Measurements from ENCODE around the gene CKAP4.

Gene CKAP4

GRCh38 chr12:106258935-106259334, 11.1 kb upstream of the CKAP4 start:
- H3K27ac Mint-ChIP-seq, result no peak overlapping the region
- H3K4me1 Mint-ChIP-seq (ENCODE audit: low read depth), result no peaks in the 10 kb centered on the region
- H3K4me3 Mint-ChIP-seq, result no peak overlapping the region
- DNase-seq, result no peak
- no peaks in the 10 kb centered on the region for H3K27me3 Mint-ChIP-seq
- H3K9me3 Mint-ChIP-seq, result no peaks in the 10 kb centered on the region
- H3K36me3 Mint-ChIP-seq (ENCODE audit: low read depth), result no peaks in the 10 kb centered on the region

- Mint-ChIP-seq H3K4me1 (ENCODE audit: low read depth) (no peaks in the 10 kb centered on the region), H3K4me3 (no peak overlapping the region), H3K27ac (no peak overlapping the region), H3K9me3 (no peaks in the 10 kb centered on the region), H3K36me3 (ENCODE audit: low read depth) (no peaks in the 10 kb centered on the region), H3K27me3 (no peaks in the 10 kb centered on the region)
- no peak for DNase-seq
Measured at GRCh38 chr12:106258226-106258625, 10.4 kb upstream of the CKAP4 start.

- no peak overlapping the region for H3K27ac Mint-ChIP-seq
- no peak overlapping the region for H3K4me3 Mint-ChIP-seq
Measured at GRCh38 chr12:106256524-106256923, 8.7 kb upstream of the CKAP4 start.

GRCh38 chr12:106255952-106256351, 8.1 kb upstream of the CKAP4 start:
- Mint-ChIP-seq H3K36me3 (ENCODE audit: low read depth) (no peaks in the 10 kb centered on the region), H3K4me3 (no peak overlapping the region), H3K27ac (no peak overlapping the region), H3K4me1 (ENCODE audit: low read depth) (no peaks in the 10 kb centered on the region), H3K27me3 (no peaks in the 10 kb centered on the region), H3K9me3 (no peaks in the 10 kb centered on the region)
- no peak for DNase-seq

More at GRCh38 chr12:106256524-106256923, 8.7 kb upstream of the CKAP4 start:
- Mint-ChIP-seq H3K9me3 (no peaks in the 10 kb centered on the region), H3K4me1 (ENCODE audit: low read depth) (no peaks in the 10 kb centered on the region), H3K27me3 (no peaks in the 10 kb centered on the region), H3K36me3 (ENCODE audit: low read depth) (no peaks in the 10 kb centered on the region)
- DNase-seq, result no peak

GRCh38 chr12:106255493-106255892, 7.7 kb upstream of the CKAP4 start:
- Mint-ChIP-seq H3K27me3 (no peaks in the 10 kb centered on the region), H3K4me1 (ENCODE audit: low read depth) (no peaks in the 10 kb centered on the region), H3K36me3 (ENCODE audit: low read depth) (no peaks in the 10 kb centered on the region), H3K9me3 (no peaks in the 10 kb centered on the region), H3K4me3 (no peak overlapping the region), H3K27ac (no peak overlapping the region)
- DNase-seq, result no peak

- no peaks in the 10 kb centered on the region for H3K36me3 Mint-ChIP-seq (ENCODE audit: low read depth)
- H3K27me3 Mint-ChIP-seq, result no peaks in the 10 kb centered on the region
- DNase-seq, result no peak
- H3K9me3 Mint-ChIP-seq, result no peaks in the 10 kb centered on the region
- H3K27ac Mint-ChIP-seq, result no peak overlapping the region
- H3K4me3 Mint-ChIP-seq, result no peak overlapping the region
- H3K4me1 Mint-ChIP-seq (ENCODE audit: low read depth), result peaks cover 2% of the 10 kb centered on the region
Measured at GRCh38 chr12:106254724-106255123, 6.9 kb upstream of the CKAP4 start.

- Mint-ChIP-seq H3K9me3 (no peaks in the 10 kb centered on the region), H3K27me3 (no peaks in the 10 kb centered on the region)
Measured at GRCh38 chr12:106251631-106252455, 4.0 kb upstream of the CKAP4 start.

GRCh38 chr12:106249411-106250135, 1.8 kb upstream of the CKAP4 start:
- Mint-ChIP-seq H3K36me3 (ENCODE audit: low read depth) (peaks cover 4% of the 10 kb centered on the region), H3K4me3 (peak overlapping the region; percentile 74), H3K27me3 (no peaks in the 10 kb centered on the region), H3K4me1 (ENCODE audit: low read depth) (peaks cover 32% of the 10 kb centered on the region), H3K27ac (peak overlapping the region; percentile 89), H3K9me3 (no peaks in the 10 kb centered on the region)
- no peak for DNase-seq

More at GRCh38 chr12:106251631-106252455, 4.0 kb upstream of the CKAP4 start:
- Mint-ChIP-seq H3K4me3 (no peak overlapping the region), H3K4me1 (ENCODE audit: low read depth) (peaks cover 16% of the 10 kb centered on the region), H3K27ac (no peak overlapping the region), H3K36me3 (ENCODE audit: low read depth) (no peaks in the 10 kb centered on the region)
- no peak for DNase-seq

GRCh38 chr12:106248846-106249371, 1.1 kb upstream of the CKAP4 start:
- no peaks in the 10 kb centered on the region for H3K27me3 Mint-ChIP-seq
- H3K4me3 Mint-ChIP-seq, result peak overlapping the region; percentile 74
- no peak for DNase-seq
- H3K4me1 Mint-ChIP-seq (ENCODE audit: low read depth), result peaks cover 32% of the 10 kb centered on the region
- H3K36me3 Mint-ChIP-seq (ENCODE audit: low read depth), result peaks cover 4% of the 10 kb centered on the region
- no peaks in the 10 kb centered on the region for H3K9me3 Mint-ChIP-seq
- H3K27ac Mint-ChIP-seq, result peak overlapping the region; percentile 89

- Mint-ChIP-seq H3K27ac (peak overlapping the region; percentile 89), H3K4me3 (peak overlapping the region; percentile 74), H3K9me3 (no peaks in the 10 kb centered on the region), H3K36me3 (ENCODE audit: low read depth) (peaks cover 4% of the 10 kb centered on the region), H3K4me1 (ENCODE audit: low read depth) (peaks cover 32% of the 10 kb centered on the region), H3K27me3 (no peaks in the 10 kb centered on the region)
- peak; percentile 66 for DNase-seq
Measured at GRCh38 chr12:106248312-106248845, 559 bp upstream of the CKAP4 start.

GRCh38 chr12:106246891-106247673, 738 bp downstream of the CKAP4 start:
- peaks cover 8% of the 10 kb centered on the region for H3K36me3 Mint-ChIP-seq (ENCODE audit: low read depth)
- H3K27me3 Mint-ChIP-seq, result no peaks in the 10 kb centered on the region
- no peaks in the 10 kb centered on the region for H3K9me3 Mint-ChIP-seq
- peak overlapping the region; percentile 77 for H3K4me3 Mint-ChIP-seq
- DNase-seq, result peak; percentile 72
- H3K4me1 Mint-ChIP-seq (ENCODE audit: low read depth), result peaks cover 32% of the 10 kb centered on the region
- H3K27ac Mint-ChIP-seq, result peak overlapping the region; percentile 80

GRCh38 chr12:106245767-106246166, 2.1 kb downstream of the CKAP4 start:
- Mint-ChIP-seq H3K36me3 (ENCODE audit: low read depth) (peaks cover 9% of the 10 kb centered on the region), H3K27me3 (no peaks in the 10 kb centered on the region), H3K4me1 (ENCODE audit: low read depth) (peaks cover 32% of the 10 kb centered on the region), H3K27ac (no peak overlapping the region), H3K9me3 (no peaks in the 10 kb centered on the region), H3K4me3 (peak overlapping the region; percentile 77)
- no peak for DNase-seq

- H3K27ac Mint-ChIP-seq, result no peak overlapping the region
- no peaks in the 10 kb centered on the region for H3K27me3 Mint-ChIP-seq
- no peak for DNase-seq
- H3K36me3 Mint-ChIP-seq (ENCODE audit: low read depth), result peaks cover 28% of the 10 kb centered on the region
- no peaks in the 10 kb centered on the region for H3K9me3 Mint-ChIP-seq
- peaks cover 19% of the 10 kb centered on the region for H3K4me1 Mint-ChIP-seq (ENCODE audit: low read depth)
- no peak overlapping the region for H3K4me3 Mint-ChIP-seq
Measured at GRCh38 chr12:106243620-106244019, 4.2 kb downstream of the CKAP4 start.

GRCh38 chr12:106240821-106241220, 7.0 kb downstream of the CKAP4 start:
- Mint-ChIP-seq H3K4me3 (no peak overlapping the region), H3K4me1 (ENCODE audit: low read depth) (peaks cover 10% of the 10 kb centered on the region), H3K9me3 (no peaks in the 10 kb centered on the region), H3K27me3 (no peaks in the 10 kb centered on the region), H3K27ac (no peak overlapping the region), H3K36me3 (ENCODE audit: low read depth) (peaks cover 35% of the 10 kb centered on the region)
- DNase-seq, result no peak

Data from activated T-cell treated with anti-CD3 and anti-CD28 coated beads, Interleukin-2, amount 50 U/mL, for 24 hours (primary cell).